Stimulated activated CD4-positive, alpha-beta T cell treated with anti-CD3 and anti-CD28 coated beads, Interleukin-4, amount 100 ng/mL, for 1 hour (primary cell): ENCODE results near the gene HDGF.

ENCODE experiments used
- DNase-seq: peaks from one replicate; pipeline ENCODE4 v3.0.0-alpha.2; 2020

HDGF gene

DNA sequence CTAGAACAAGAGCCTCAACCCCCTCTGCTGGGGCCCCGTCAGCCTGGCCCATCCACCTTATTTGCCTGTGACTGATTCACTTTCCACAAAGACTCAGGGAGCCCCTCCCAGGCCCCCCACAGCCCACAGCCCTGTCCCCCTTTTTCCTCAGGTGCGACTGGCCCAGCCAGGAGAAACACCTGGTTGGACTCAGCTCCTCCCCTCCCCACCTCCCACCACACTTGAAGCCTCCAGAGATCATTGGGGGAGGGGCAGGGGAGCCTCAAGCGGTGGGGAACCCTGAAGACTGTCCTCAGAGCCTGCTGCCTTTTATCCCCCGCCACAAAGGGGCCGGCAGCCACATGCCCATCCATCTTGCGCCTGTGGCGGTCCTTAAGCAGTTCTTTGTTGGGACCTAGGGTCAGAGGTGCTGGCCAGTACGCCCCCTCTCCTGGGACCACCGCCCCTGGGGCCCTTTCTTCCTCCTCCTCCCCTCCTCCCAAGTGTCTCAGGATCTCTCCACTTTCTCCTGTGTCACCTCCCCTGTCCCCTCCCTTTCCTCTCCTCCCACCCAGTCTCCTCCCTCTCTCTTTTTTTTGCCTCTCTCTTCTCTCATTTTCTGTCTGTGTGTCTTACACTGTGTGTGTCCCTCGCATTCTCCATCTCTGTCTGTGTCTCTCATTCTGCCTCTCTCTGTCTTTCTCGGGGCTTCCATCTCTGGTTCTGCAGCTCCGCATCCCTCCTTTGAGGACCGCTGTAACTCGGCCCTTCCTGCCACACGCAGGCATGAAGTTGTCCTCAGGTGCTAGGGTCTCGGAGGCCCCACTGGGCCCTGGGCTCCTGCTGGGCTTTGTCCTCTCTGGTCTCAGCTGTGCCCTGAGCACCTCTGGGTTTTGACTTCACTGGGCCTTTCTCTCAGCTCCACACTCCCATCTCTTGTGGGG is 58.3 kb downstream of the HDGF start:
- no peak for DNase-seq

DNA sequence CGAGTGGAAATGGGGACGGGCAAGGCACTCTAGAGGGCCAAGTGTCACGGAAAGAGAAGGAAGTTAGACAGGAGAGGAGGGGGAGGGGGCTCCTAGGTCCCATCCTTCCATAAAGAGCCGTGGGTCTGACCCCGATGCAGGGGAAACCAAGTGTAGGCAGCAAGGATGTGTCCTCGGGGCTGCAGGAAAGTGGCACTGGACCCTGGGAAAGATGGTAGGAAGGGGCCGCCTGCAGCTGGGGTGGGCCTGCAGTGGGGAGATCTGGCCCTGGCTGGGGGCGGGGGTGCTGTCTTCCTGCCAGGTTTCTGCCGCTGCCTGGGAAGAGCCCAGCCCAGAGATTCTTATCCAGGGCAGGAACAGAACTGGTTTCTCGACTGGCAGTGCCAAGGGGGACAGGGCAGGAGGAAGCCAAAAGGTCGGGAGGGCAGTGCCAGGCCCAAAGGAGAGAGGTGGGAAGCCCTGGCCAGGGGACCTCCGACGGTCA is 59.0 kb downstream of the HDGF start:
- no peak for DNase-seq
